Erythroblast (primary cell): Measurements from ENCODE around the gene KIF13A.

Source experiments
- GATA1 ChIP-seq: IDR thresholded peaks from 2 replicates; pipeline ENCODE4 v1.6.1; 2011; ENCODE audit warnings: low read depth, mild to moderate bottlenecking, control low read depth, low read length, moderate library complexity
- POLR2A ChIP-seq: IDR thresholded peaks from 2 replicates; pipeline ENCODE4 v1.6.1; 2011; ENCODE audit warnings: mild to moderate bottlenecking, low read length

GRCh38 chr6:17938901-17939300 lies 48.5 kb downstream of the KIF13A start:
- TF ChIP-seq POLR2A (no peak), GATA1 (no peak)
